HTERT RPE-1 (cell line): ENCODE measurements around the gene IQGAP3.

ENCODE experiments used
- in situ Hi-C: fragments of 300-500 bp; cut with MboI; formaldehyde crosslinking; loops from 4 replicates; pipeline ENCODE4 v1.14.3; 2020; ENCODE audit warnings: low sequenced_read_pairs

Gene IQGAP3

DNA sequence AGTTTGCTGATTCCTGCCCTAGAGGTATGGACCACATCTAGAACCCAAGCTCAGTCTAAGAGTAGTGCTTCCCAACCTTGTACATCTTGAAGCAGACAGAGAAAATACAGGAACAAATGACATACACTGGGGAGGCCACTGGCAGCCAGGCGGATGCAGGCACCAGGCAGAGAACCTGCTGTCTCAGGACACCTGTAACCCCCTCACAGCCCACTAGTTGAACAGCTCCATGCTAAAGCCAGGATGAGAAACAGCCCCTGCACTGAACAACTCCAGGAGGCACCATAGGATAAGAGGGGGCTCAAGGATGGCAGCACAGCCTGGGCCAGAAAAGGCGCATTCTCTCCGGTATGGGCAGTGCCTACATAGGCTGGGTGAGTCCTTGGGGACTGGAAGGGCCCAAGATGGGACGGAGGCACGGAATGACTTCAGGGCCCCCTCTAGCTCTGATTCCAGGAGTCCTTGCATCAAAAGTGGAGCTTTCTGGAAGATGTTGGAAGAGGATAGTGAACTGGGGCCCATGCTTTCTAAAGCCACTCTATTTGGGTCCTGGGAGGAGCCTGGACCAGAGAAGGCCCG is 87.8 kb downstream of the IQGAP3 start:
- in situ Hi-C loops = no loop called here

DNA sequence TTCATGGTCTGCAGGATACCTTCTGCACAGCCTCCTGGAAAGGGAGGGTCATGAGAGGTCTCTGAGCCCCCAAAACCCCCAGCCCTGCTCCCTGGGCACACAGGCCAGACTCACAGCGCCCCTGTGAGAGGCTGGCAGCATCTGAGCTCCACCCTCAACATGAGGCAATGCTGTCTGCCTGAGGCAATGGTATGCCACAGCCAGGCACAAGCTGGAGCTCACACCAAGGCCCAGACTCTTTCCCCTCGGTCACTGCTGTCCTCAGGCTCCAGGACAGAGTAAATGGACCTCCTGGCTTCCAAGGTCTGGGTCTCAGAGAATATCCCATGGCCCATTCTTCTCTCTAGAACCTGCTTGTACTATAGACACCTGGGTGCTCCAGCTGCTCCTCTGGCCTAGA is 89.0 kb downstream of the IQGAP3 start:
- in situ Hi-C loops = no loop called here

DNA sequence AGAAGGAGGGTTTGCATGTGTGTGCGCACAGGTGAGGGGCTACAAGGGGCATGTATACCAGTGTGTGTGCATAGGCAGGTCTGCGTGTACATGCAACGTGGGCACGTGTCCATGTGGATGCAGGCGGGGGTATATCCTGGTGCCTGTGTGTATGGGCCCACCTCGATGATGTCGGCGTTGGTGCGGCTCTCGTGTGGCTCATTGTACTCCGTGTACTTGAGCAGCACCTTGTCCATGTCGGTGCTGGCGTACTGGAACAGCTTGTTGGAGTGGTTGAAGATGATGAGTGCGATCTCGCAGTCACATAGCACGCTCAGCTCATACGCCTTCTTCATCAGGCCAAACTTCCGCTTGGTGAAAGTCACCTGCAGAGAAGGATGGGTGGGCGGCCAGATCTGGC is 90.1 kb downstream of the IQGAP3 start:
- in situ Hi-C loops = no loop called here

DNA sequence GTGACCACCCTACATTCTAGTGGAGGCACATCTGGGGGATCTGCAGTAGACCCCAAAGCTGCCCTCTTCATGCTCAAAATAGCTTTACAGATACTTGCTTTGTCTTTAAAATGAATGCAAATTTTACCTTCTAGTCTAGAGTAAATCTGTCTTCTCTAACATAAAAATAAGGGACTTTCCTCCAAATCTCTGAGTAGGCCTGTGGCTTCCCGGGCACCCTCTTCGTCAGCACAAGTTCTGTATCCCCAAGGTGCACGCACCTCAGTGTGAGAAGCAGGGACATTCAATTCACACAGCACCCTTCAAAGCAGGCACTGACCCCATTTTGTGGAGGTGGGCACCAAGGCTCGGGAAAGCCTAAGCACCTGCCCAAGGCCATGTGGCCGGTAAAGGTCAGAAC is 90.8 kb downstream of the IQGAP3 start:
- in situ Hi-C loops = no loop called here

DNA sequence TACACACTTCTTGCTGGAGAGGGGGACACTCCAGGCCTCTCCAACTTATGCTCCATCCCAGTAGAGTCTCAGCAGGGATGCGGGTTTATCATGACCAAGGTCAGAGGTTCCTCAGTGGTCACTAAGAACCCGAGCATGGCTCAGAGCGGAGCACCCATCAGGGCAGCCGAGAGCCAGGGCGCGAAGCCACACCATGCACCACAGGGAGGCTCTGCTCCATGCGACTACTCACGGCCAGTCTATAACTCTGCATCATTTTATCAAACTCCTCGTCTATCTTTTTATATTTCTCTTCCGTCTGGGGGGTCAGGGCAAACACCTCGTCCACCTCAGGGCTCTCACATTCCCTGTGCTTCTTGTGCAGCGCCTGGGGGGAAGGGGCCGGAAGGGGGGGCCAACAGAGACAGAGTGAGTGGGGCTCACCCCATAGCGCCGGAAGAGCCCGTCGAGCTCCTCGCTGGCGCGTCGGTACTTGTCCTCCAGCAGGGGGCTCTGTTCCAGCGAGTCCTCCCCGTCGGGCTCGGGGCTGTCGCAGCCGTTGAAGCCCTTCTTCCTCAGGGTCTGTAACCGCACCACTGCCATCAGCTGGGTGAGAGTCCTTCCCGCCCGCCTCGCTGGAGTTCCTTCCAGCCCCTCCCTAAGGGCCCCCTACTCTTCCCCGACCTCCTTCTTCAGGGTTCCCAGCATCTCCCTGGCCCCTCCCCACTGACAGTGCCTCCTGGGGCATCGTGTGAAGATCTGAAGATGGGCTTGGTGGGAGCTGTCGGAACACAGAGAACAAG is 91.8 kb downstream of the IQGAP3 start:
- in situ Hi-C loops = no loop called here

DNA sequence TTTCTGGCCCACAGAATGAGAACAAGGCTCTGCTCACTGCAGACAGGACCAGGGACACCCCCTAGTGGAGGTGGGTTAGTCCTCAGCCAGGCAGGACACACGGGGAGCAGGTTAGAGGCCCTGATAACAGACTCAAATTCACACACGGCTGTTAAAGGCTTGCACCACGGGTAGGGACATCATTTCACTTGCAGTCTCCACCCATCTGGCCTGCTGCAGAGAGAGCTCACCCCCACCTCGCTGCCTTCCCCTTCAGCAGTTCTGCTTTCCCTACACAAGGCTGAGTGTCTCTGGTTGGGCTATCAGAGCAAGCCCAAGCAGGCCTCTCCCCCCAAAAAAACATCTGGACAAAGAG is 92.4 kb downstream of the IQGAP3 start:
- in situ Hi-C loops = no loop called here

DNA sequence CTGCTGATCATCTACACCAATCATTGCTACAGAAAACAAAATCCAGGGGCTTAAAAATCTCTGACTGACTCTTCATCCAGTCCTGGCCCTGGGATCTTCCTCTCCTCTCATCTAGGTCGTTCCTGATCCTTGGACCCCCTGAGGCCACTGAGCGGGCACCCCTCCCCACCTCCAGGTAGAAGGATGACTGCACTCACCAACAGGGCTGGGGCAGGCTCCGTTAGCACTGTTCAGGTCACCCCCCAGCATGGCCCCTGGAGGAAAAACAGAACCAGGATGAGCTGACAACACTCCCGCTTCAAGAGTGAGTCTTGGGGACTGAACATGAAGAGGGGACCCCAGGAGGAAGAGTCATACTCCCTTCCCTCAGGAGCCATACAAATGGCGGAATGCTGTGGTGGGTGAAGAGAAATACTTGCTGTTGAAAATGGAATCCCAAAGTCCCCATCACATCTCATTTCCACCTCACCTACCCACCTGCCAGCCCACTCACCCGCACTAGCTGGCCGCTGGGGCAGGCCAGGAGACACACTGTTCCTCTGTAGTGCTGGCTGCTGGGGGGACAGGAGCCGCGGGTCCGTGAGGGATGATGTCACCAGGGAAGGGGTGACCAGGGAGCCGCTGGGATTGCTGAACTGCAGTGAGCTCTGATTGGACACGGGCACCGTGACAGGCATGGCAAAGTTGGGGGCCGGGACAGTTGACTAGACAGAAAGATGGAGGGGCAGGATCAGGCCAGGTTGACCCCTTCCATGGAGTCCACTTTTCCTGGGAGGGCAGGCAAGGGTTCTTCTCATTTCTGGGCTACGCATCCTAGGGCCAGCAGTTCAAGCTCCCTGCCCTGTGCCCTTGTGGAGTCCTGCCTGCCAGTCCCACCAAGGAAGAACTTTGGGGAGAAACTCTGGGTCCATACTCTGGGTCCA is 93.0 kb downstream of the IQGAP3 start:
- in situ Hi-C loops = no loop called here

DNA sequence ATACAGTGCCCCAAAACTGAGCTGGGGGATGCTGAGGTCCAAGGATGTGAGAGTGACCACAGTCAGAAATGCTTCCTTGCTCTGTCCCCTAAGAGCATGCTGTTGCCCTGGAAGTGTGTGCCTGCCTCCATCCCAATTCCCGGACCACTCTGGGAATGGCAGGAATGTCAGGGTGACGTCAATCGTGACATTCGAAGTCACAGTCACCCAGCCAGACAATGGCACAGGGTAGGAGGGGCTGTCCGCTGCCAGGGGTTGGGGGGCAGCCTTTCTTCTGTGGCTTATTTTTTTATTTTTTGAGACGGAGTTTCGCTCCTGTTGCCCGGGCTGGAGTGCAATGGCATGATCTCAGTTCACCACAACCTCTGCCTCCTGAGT is 94.1 kb downstream of the IQGAP3 start:
- in situ Hi-C loops = no loop called here

DNA sequence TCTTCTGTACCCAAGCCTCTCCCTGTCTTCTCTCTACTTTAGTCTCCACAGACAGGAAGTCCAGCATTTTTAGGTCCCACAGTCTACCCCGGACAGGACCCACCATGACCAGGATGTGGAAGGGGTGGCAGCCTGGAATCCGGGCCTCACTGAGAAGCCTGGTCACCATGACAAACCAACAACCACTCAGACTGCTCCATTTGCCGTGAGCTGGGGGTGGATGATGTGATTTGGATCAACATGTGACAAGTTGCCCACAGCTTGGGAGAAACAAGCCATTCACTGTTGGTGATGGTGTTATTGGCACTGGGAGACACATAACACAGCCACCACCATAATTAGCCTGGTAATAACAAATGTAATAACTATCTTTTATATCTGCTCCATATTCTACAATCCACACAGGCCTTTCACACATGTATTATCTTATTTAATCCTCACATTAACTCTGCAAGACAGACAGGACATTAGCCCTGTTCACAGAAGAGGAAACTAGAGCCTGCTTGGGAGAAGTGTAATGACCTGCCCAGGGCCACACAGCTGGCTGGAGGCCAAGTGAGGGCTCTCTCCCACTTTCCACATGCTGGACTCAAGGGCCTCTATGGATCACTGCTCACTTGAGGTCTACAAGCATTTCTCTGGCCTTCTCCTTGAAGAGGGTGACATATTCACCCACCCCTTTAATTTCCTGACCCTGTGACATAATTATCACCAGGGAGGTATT is 94.7 kb downstream of the IQGAP3 start:
- in situ Hi-C loops = no loop called here

DNA sequence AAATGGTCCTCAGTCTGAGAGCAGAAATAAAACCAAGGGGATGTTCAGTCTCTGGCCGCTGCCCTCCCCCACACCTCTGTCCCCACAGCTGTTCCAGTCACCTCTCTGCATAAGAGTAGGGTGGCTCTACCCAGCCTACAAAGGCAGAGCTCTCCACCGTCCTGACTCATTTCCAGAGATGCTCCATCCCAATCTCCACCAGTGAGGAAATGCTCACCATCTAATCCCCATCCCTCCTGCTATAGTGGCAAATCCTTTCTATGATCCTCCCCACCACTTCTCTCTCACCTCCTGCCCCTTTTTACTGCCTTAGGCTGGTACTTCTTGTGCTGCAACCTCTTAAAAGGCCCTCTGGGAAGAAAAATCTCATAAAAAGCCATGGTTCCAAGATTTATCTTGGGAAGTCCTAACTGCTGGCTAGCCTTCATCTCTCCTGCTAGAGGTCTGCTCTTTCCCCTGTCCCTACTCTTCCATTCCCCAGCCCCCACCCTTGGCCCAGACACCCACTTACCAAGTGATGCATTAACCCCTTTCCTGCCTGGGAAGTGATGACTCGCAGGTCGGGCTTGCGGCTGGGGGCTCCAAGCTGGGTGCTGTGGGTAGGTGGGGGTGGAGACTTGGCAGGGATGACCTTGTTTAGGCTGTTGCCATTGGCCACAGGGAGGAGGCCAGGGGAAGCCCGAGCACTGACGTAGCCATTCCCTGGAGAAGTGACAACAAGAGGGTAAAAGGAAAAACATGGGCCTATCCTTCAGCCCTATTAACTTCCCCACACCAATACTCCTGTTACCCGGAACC is 95.7 kb downstream of the IQGAP3 start:
- in situ Hi-C loops = no loop called here

DNA sequence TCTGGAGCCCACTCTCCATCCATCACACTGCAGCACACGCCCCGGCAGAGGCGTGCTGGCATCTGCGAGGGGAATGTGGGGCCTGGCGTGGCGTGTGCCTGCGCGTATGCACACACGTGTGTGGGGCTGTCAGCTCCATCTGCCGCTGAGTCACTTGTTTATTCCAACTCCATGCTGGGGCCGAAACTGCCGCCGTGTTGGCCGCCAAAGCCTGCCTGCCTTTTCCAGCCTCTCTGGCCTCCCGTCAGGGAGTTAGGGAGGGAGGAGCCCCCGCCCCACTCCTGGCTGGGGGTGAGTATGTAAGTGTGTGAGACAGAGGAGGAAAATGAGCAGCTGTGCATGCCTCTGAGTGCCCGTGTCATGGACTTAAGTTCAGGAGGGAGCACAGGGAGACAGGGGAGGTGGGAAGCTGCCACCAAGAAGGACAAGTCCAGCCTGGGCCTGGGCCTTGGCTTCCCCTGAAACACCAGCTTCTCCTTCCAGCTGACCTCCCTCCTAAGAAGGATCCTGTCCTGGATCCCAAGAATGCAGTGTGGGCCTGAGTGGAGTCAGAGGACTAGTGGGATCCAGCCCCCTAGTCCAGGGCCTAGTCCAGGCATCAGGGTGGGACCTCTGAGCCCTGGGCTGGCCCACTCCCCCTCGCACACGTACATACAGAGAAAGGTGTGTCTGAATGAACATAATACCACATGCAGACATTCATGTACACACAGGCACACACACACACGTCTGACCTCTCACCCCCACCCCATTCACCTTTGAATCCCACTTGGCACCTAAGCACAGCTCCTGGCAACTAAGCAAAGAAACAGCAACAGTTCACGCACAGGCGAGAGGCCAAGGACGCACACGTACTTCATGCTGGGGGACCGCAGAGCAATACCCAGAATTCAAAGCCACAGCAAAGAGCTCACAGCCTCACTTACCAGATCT is 96.5 kb downstream of the IQGAP3 start:
- in situ Hi-C loops = no loop called here
